Keratinocyte (primary cell): ENCODE data around the gene CGN. TPM values are rescaled to one million over a fixed set of nuclear protein-coding genes. Genes with fewer than 3 reads are reported as not detected.

Source experiments
- DNase-seq: peaks from one replicate; pipeline ENCODE4 v3.0.0-alpha.2; 2011; ENCODE audit warnings: low read depth, missing footprints, low spot score
- FAIRE-seq: peaks from 2 replicates; lab custom pipeline; 2011; peaks lifted over from hg19 to GRCh38; lab: Jason Lieb, UNC
- H2AFZ ChIP-seq: 2 replicates; pipeline ENCODE4 v1.6.0; 2012; ENCODE audit warnings: low read length, control low read depth, inconsistent platforms; ENCODE audit not compliant: control insufficient read depth
- H3K27ac ChIP-seq: 2 replicates; pipeline ENCODE4 v1.5.1; 2011; ENCODE audit warnings: low read length; ENCODE audit not compliant: control insufficient read depth, insufficient read depth
- H3K27me3 ChIP-seq: 3 replicates; pipeline ENCODE4 v1.6.0; 2011; ENCODE audit warnings: low read length; ENCODE audit not compliant: control insufficient read depth, insufficient read depth; ENCODE audit errors: extremely low read depth
- H3K36me3 ChIP-seq, 2 experiments: 2 replicates in 1 of 2; 3 replicates in 1 of 2; pipeline ENCODE4 v1.5.1; 2011; ENCODE audit warnings: low read length in 2 of 2, mild to moderate bottlenecking in 1 of 2; ENCODE audit not compliant: control insufficient read depth in 2 of 2, insufficient read depth in 2 of 2; ENCODE audit errors: extremely low read depth in 1 of 2
- H3K4me1 ChIP-seq: 3 replicates; pipeline ENCODE4 v1.5.1; 2011; ENCODE audit warnings: low read length; ENCODE audit not compliant: control insufficient read depth, insufficient read depth; ENCODE audit errors: extremely low read depth
- H3K4me2 ChIP-seq: 3 replicates; pipeline ENCODE4 v1.6.0; 2011; ENCODE audit warnings: low read depth, low read length; ENCODE audit not compliant: control insufficient read depth, insufficient read depth; ENCODE audit errors: extremely low read depth
- H3K4me3 ChIP-seq, 3 experiments: fragments of 200-600 bp in 1 of 3; sonication (generic) in 1 of 3; 2 replicates in 2 of 3; 3 replicates in 1 of 3; pipeline ENCODE4 v1.5.1; 2011 to 2016; ENCODE audit warnings: low read length in 3 of 3, mild to moderate bottlenecking in 3 of 3, control low read depth in 2 of 3, inconsistent platforms in 1 of 3, low read depth in 1 of 3, mixed read lengths in 1 of 3, mixed run types in 1 of 3, moderate library complexity in 1 of 3; ENCODE audit not compliant: control insufficient read depth in 2 of 3, insufficient read depth in 2 of 3; ENCODE audit errors: extremely low read depth in 1 of 3
- H3K79me2 ChIP-seq: 2 replicates; pipeline ENCODE4 v1.6.0; 2012; ENCODE audit warnings: low read length; ENCODE audit not compliant: control insufficient read depth, insufficient read depth
- H3K9ac ChIP-seq: 3 replicates; pipeline ENCODE4 v1.6.0; 2011; ENCODE audit warnings: low read length; ENCODE audit not compliant: control insufficient read depth, insufficient read depth; ENCODE audit errors: extremely low read depth
- H3K9me1 ChIP-seq: 3 replicates; pipeline ENCODE4 v1.6.0; 2011; ENCODE audit warnings: low read length; ENCODE audit not compliant: control insufficient read depth, insufficient read depth; ENCODE audit errors: extremely low read depth
- H3K9me3 ChIP-seq: 2 replicates; pipeline ENCODE4 v1.5.1; 2012; ENCODE audit warnings: low read depth, low read length; ENCODE audit not compliant: control insufficient read depth
- H4K20me1 ChIP-seq: 3 replicates; pipeline ENCODE4 v1.6.0; 2011; ENCODE audit warnings: low read length; ENCODE audit not compliant: control insufficient read depth, insufficient read depth; ENCODE audit errors: extremely low read depth
- CTCF ChIP-seq, 3 experiments: IDR thresholded peaks in 1 of 3; conservative IDR thresholded peaks in 1 of 3; optimal IDR thresholded peaks in 1 of 3; 2 replicates in 2 of 3; 3 replicates in 1 of 3; pipeline versions ENCODE3 to v1.5.1; 2011; ENCODE audit warnings: low read length in 3 of 3, mild to moderate bottlenecking in 3 of 3, moderate library complexity in 2 of 3, control low read depth in 1 of 3, inconsistent platforms in 1 of 3; ENCODE audit not compliant: insufficient read depth in 2 of 3; ENCODE audit errors: extremely low read depth in 1 of 3
- EZH2 ChIP-seq: IDR thresholded peaks from one replicate; pipeline ENCODE4 v1.6.1; 2012; ENCODE audit warnings: inconsistent platforms, mild to moderate bottlenecking, low read length, moderate library complexity
- dilution Hi-C: fragments of 300-500 bp; cut with MboI; formaldehyde crosslinking; loops from one replicate; pipeline ENCODE4 v1.7.0; 2020; ENCODE audit warnings: low sequenced_read_pairs; ENCODE audit not compliant: extremely low pct_ligation_motif_present
- polyA plus RNA-seq, 5 experiments: library from polyadenylated mRNA; depleted of rRNA in 3 of 5; stranded (reverse) in 3 of 5; stranded (forward) in 1 of 5; unstranded in 1 of 5; fragments of >200 nt; gene quantifications; 1 replicate in 1 of 5; 2 replicates in 3 of 5; 3 replicates in 1 of 5; pipeline versions ENCODE4 v1.2.1 to v1.2.3, GENCODE V29; 2011 to 2012; ENCODE audit warnings: missing spikeins in 2 of 5, low read depth in 1 of 5, low replicate concordance in 1 of 5

The CGN gene
- polyA plus RNA-seq, 1 donor (not counting 4 experiments of a cell fraction or from before 2014, with no cell fraction given), result 2.9 TPM

GRCh38 chr1:151513626-151514121, 2.5 kb downstream of the CGN start:
- dilution Hi-C loops, result no loop called here
- no peaks in the 10 kb centered on the region for H3K27me3 ChIP-seq
- H3K36me3 ChIP-seq, result no peaks in the 10 kb centered on the region
- H3K79me2 ChIP-seq, result no peaks in the 10 kb centered on the region
- peak overlapping the region in 1 of 3 experiments; percentile 84 for H3K4me3 ChIP-seq
- H3K9ac ChIP-seq, result peak overlapping the region; percentile 68
- FAIRE-seq (peak; percentile 29), DNase-seq (peak; percentile 71)
- H3K4me2 ChIP-seq, result peak overlapping the region; percentile 95
- peaks cover 48% of the 10 kb centered on the region for H3K4me1 ChIP-seq
- H4K20me1 ChIP-seq, result no peaks in the 10 kb centered on the region
- no peak for TF ChIP-seq CTCF (optimal IDR thresholded peaks at IDR 0.05 in 1 of 3, IDR thresholded peaks at IDR 0.05 in 1 of 3, conservative IDR thresholded peaks at IDR 0.05 in 1 of 3; ENCODE audit: extremely low read depth in 1 of 3, insufficient read depth in 2 of 3, low read length in 3 of 3)
- no peak for TF ChIP-seq EZH2
- H3K9me1 ChIP-seq, result peaks cover 2% of the 10 kb centered on the region
- H3K9me3 ChIP-seq, result no peaks in the 10 kb centered on the region
- no peak overlapping the region for H2AFZ ChIP-seq
- peak overlapping the region; percentile 76 for H3K27ac ChIP-seq

GRCh38 chr1:151514366-151514765, 3.2 kb downstream of the CGN start:
- Histone ChIP-seq H3K27ac (peak overlapping the region; percentile 76), H3K4me1 (peaks cover 48% of the 10 kb centered on the region), H3K9ac (no peak overlapping the region), H3K79me2 (no peaks in the 10 kb centered on the region), H2AFZ (no peak overlapping the region), H3K36me3 (peaks cover 0 to under 1% of the 10 kb centered on the region in 2 experiments), H3K9me1 (peaks cover 4% of the 10 kb centered on the region), H3K9me3 (no peaks in the 10 kb centered on the region), H4K20me1 (no peaks in the 10 kb centered on the region), H3K4me3 (no peak overlapping the region), H3K27me3 (no peaks in the 10 kb centered on the region), H3K4me2 (no peak overlapping the region)
- FAIRE-seq, result no peak
- dilution Hi-C loops, result no loop called here
- TF ChIP-seq EZH2 (no peak), CTCF (optimal IDR thresholded peaks at IDR 0.05 in 1 of 3, IDR thresholded peaks at IDR 0.05 in 1 of 3, conservative IDR thresholded peaks at IDR 0.05 in 1 of 3; ENCODE audit: extremely low read depth in 1 of 3, insufficient read depth in 2 of 3, low read length in 3 of 3) (no peak)
- no peak for DNase-seq
